ENCODE measurements around the gene ENPP3. TPM values are rescaled to one million over a fixed set of nuclear protein-coding genes. Genes with fewer than 3 reads are reported as not detected.

Gene ENPP3
- total RNA-seq, 3 donors from 2014 or later: 0.98 to 1.8 (median 1.8) TPM

GRCh38 chr6:131717836-131718542 lies 80.9 kb downstream of the ENPP3 start:
- DNase-seq (ENCODE audit: low spot score in 2 of 2): no peak
- no peak for TF ChIP-seq CTCF (IDR thresholded peaks at IDR 0.05)
- TF ChIP-seq POLR2AphosphoS5 (IDR thresholded peaks at IDR 0.05): no peak
- no peak for TF ChIP-seq POLR2A (IDR thresholded peaks at IDR 0.05)
- intact Hi-C loops (cut with DNase I; ENCODE audit: low total_unique reads): no loop called here
- H3K36me3 ChIP-seq: no peaks in the 10 kb centered on the region
- no peaks in the 10 kb centered on the region for H3K27me3 ChIP-seq
- no peak overlapping the region for H3K4me3 ChIP-seq
- no peaks in the 10 kb centered on the region for H3K4me1 ChIP-seq
- H3K27ac ChIP-seq: no peak overlapping the region
- no peaks in the 10 kb centered on the region for H3K9me3 ChIP-seq

GRCh38 chr6:131721161-131721560 lies 84.1 kb downstream of the ENPP3 start:
- intact Hi-C loops (cut with DNase I; ENCODE audit: low total_unique reads): no loop called here
- no peak overlapping the region for H3K27ac ChIP-seq
- no peak overlapping the region for H3K4me3 ChIP-seq
- H3K9me3 ChIP-seq: no peaks in the 10 kb centered on the region
- H3K27me3 ChIP-seq: no peaks in the 10 kb centered on the region
- no peak for TF ChIP-seq POLR2AphosphoS5 (IDR thresholded peaks at IDR 0.05)
- TF ChIP-seq POLR2A (IDR thresholded peaks at IDR 0.05): no peak
- TF ChIP-seq CTCF (IDR thresholded peaks at IDR 0.05): no peak
- DNase-seq (ENCODE audit: low spot score in 2 of 2): no peak
- no peaks in the 10 kb centered on the region for H3K4me1 ChIP-seq
- no peaks in the 10 kb centered on the region for H3K36me3 ChIP-seq

- Histone ChIP-seq H3K4me1 (no peaks in the 10 kb centered on the region), H3K4me3 (no peak overlapping the region), H3K36me3 (no peaks in the 10 kb centered on the region), H3K9me3 (peaks cover 0 to 5% of the 10 kb centered on the region in 2 donors), H3K27ac (no peak overlapping the region), H3K27me3 (no peaks in the 10 kb centered on the region)
- intact Hi-C loops (cut with DNase I; ENCODE audit: low total_unique reads): no loop called here
- no peak for DNase-seq (ENCODE audit: low spot score in 2 of 2)
- TF ChIP-seq CTCF (IDR thresholded peaks at IDR 0.05) (no peak), POLR2A (IDR thresholded peaks at IDR 0.05) (no peak)
Observed at GRCh38 chr6:131724114-131724513, 87.0 kb downstream of the ENPP3 start.

- Histone ChIP-seq H3K4me1 (no peaks in the 10 kb centered on the region), H3K9me3 (peaks cover 0 to 5% of the 10 kb centered on the region in 2 donors), H3K4me3 (no peak overlapping the region), H3K27me3 (no peaks in the 10 kb centered on the region), H3K27ac (no peak overlapping the region), H3K36me3 (no peaks in the 10 kb centered on the region)
- intact Hi-C loops (cut with DNase I; ENCODE audit: low total_unique reads): no loop called here
- no peak for DNase-seq (ENCODE audit: low spot score in 2 of 2)
- TF ChIP-seq POLR2AphosphoS5 (IDR thresholded peaks at IDR 0.05): no peak
- no peak for TF ChIP-seq CTCF (IDR thresholded peaks at IDR 0.05)
- no peak for TF ChIP-seq POLR2A (IDR thresholded peaks at IDR 0.05)
Observed at GRCh38 chr6:131727467-131727866, 90.4 kb downstream of the ENPP3 start.

- TF ChIP-seq CTCF (IDR thresholded peaks at IDR 0.05) (no peak), POLR2A (IDR thresholded peaks at IDR 0.05) (no peak), POLR2AphosphoS5 (IDR thresholded peaks at IDR 0.05) (no peak)
- no peak for DNase-seq (ENCODE audit: low spot score in 2 of 2)
- H3K4me3 ChIP-seq: no peak overlapping the region
- intact Hi-C loops (cut with DNase I; ENCODE audit: low total_unique reads): no loop called here
- H3K4me1 ChIP-seq: no peaks in the 10 kb centered on the region
- H3K27ac ChIP-seq: no peak overlapping the region
- H3K9me3 ChIP-seq: peaks cover 0 to 5% of the 10 kb centered on the region in 2 donors
- H3K27me3 ChIP-seq: no peaks in the 10 kb centered on the region
- no peaks in the 10 kb centered on the region for H3K36me3 ChIP-seq
Observed at GRCh38 chr6:131727868-131728267, 90.8 kb downstream of the ENPP3 start.
